HUES48 (cell line): ENCODE measurements around the gene KLK4.

ENCODE experiments used
- H3K27ac ChIP-seq: one replicate; pipeline ENCODE4 v1.7.0; 2013; ENCODE audit warnings: low read depth, low read length, inconsistent platforms
- H3K27me3 ChIP-seq: 2 replicates; pipeline ENCODE4 v1.6.1; 2013; ENCODE audit warnings: mild to moderate bottlenecking, low read length; ENCODE audit not compliant: control insufficient read depth, insufficient read depth
- H3K36me3 ChIP-seq: 2 replicates; pipeline ENCODE4 v1.6.1; 2013; ENCODE audit warnings: low read length; ENCODE audit not compliant: control insufficient read depth, insufficient read depth
- H3K4me1 ChIP-seq: 2 replicates; pipeline ENCODE4 v1.6.1; 2013; ENCODE audit warnings: mild to moderate bottlenecking, low read length; ENCODE audit not compliant: control insufficient read depth, insufficient read depth
- H3K4me3 ChIP-seq: 2 replicates; pipeline ENCODE4 v1.5.1; 2013; ENCODE audit warnings: mild to moderate bottlenecking, low read depth, low read length
- H3K9ac ChIP-seq: 2 replicates; pipeline ENCODE4 v1.6.1; 2013; ENCODE audit warnings: mild to moderate bottlenecking, low read depth, low read length, moderate library complexity
- H3K9me3 ChIP-seq: 2 replicates; pipeline ENCODE4 v1.6.1; 2013; ENCODE audit warnings: low read length; ENCODE audit not compliant: control insufficient read depth, insufficient read depth

The KLK4 gene

GRCh38 chr19:50911206-50912101 lies at the start of gene KLK4:
KLK4 (minus strand) TSS chr19:50911395; CDS start chr19:50910738, 657 bp downstream.
- Histone ChIP-seq H3K4me1 (peaks cover 3% of the 10 kb centered on the region; the same call in 1 of the 2 replicates), H3K9ac (no peak within 1 kb of the TSS), H3K9me3 (no peaks in the 10 kb centered on the region), H3K27ac (no peak within 1 kb of the TSS), H3K36me3 (no peaks in the 10 kb centered on the region), H3K4me3 (no peak within 1 kb of the TSS), H3K27me3 (peaks cover 65% of the 10 kb centered on the region)

- Histone ChIP-seq H3K27me3 (no peaks in the 10 kb centered on the region), H3K4me3 (no peak overlapping the region), H3K27ac (no peak overlapping the region), H3K9me3 (no peaks in the 10 kb centered on the region), H3K36me3 (no peaks in the 10 kb centered on the region), H3K9ac (no peak overlapping the region), H3K4me1 (no peaks in the 10 kb centered on the region)
Measured at GRCh38 chr19:50959731-50960500, 48.7 kb upstream of the KLK4 start.

GRCh38 chr19:50957587-50957986 lies 46.4 kb upstream of the KLK4 start:
- no peak overlapping the region for H3K4me3 ChIP-seq
- no peak overlapping the region for H3K9ac ChIP-seq
- no peaks in the 10 kb centered on the region for H3K9me3 ChIP-seq
- H3K27ac ChIP-seq, result no peak overlapping the region
- no peaks in the 10 kb centered on the region for H3K27me3 ChIP-seq
- peaks cover 3% of the 10 kb centered on the region; the same call in 1 of the 2 replicates for H3K4me1 ChIP-seq
- H3K36me3 ChIP-seq, result no peaks in the 10 kb centered on the region

GRCh38 chr19:50952910-50953309 lies 41.7 kb upstream of the KLK4 start, which contains the start of gene KLK5:
KLK5 (minus strand) TSS chr19:50953038; CDS start chr19:50952657, 381 bp downstream.
- Histone ChIP-seq H3K27ac (no peak within 1 kb of the TSS), H3K4me1 (peaks cover 4% of the 10 kb centered on the region; the same call in 1 of the 2 replicates), H3K27me3 (no peaks in the 10 kb centered on the region), H3K9ac (no peak within 1 kb of the TSS), H3K36me3 (no peaks in the 10 kb centered on the region), H3K4me3 (no peak within 1 kb of the TSS), H3K9me3 (no peaks in the 10 kb centered on the region)

GRCh38 chr19:50949861-50950260 lies 38.7 kb upstream of the KLK4 start:
- no peak overlapping the region for H3K4me3 ChIP-seq
- H3K9ac ChIP-seq, result no peak overlapping the region
- H3K9me3 ChIP-seq, result no peaks in the 10 kb centered on the region
- no peaks in the 10 kb centered on the region for H3K27me3 ChIP-seq
- H3K27ac ChIP-seq, result no peak overlapping the region
- no peaks in the 10 kb centered on the region for H3K36me3 ChIP-seq
- peaks cover 4% of the 10 kb centered on the region; the same call in 1 of the 2 replicates for H3K4me1 ChIP-seq

- no peak overlapping the region for H3K9ac ChIP-seq
- H3K27me3 ChIP-seq, result no peaks in the 10 kb centered on the region
- H3K9me3 ChIP-seq, result no peaks in the 10 kb centered on the region
- no peaks in the 10 kb centered on the region for H3K4me1 ChIP-seq
- no peak overlapping the region for H3K4me3 ChIP-seq
- no peaks in the 10 kb centered on the region for H3K36me3 ChIP-seq
- H3K27ac ChIP-seq, result no peak overlapping the region
Measured at GRCh38 chr19:50947123-50947522, 35.9 kb upstream of the KLK4 start.

GRCh38 chr19:50944795-50945194 lies 33.6 kb upstream of the KLK4 start:
- H3K27ac ChIP-seq, result no peak overlapping the region
- H3K27me3 ChIP-seq, result no peaks in the 10 kb centered on the region
- H3K36me3 ChIP-seq, result no peaks in the 10 kb centered on the region
- no peak overlapping the region for H3K4me3 ChIP-seq
- H3K9ac ChIP-seq, result no peak overlapping the region
- H3K4me1 ChIP-seq, result no peaks in the 10 kb centered on the region
- H3K9me3 ChIP-seq, result no peaks in the 10 kb centered on the region

GRCh38 chr19:50943074-50943828 lies 32.1 kb upstream of the KLK4 start:
- no peak overlapping the region for H3K9ac ChIP-seq
- H3K27me3 ChIP-seq, result no peaks in the 10 kb centered on the region
- no peak overlapping the region for H3K27ac ChIP-seq
- no peaks in the 10 kb centered on the region for H3K36me3 ChIP-seq
- no peaks in the 10 kb centered on the region for H3K4me1 ChIP-seq
- no peak overlapping the region for H3K4me3 ChIP-seq
- 0 out of 2 replicates have a peak, but pooled peaks cover 2% of the 10 kb centered on the region for H3K9me3 ChIP-seq

GRCh38 chr19:50939596-50939995 lies 28.4 kb upstream of the KLK4 start:
- no peak overlapping the region for H3K27ac ChIP-seq
- H3K4me1 ChIP-seq, result no peaks in the 10 kb centered on the region
- no peak overlapping the region for H3K9ac ChIP-seq
- 0 out of 2 replicates have a peak, but pooled peaks cover 2% of the 10 kb centered on the region for H3K9me3 ChIP-seq
- no peak overlapping the region for H3K4me3 ChIP-seq
- no peaks in the 10 kb centered on the region for H3K27me3 ChIP-seq
- no peaks in the 10 kb centered on the region for H3K36me3 ChIP-seq

GRCh38 chr19:50933640-50934039 lies 22.4 kb upstream of the KLK4 start:
- Histone ChIP-seq H3K27me3 (no peaks in the 10 kb centered on the region), H3K36me3 (no peaks in the 10 kb centered on the region), H3K9ac (no peak overlapping the region), H3K4me3 (no peak overlapping the region), H3K9me3 (no peaks in the 10 kb centered on the region), H3K4me1 (no peaks in the 10 kb centered on the region), H3K27ac (no peak overlapping the region)
